Measurements from ENCODE around the gene TTN. TPM values are rescaled to one million over a fixed set of nuclear protein-coding genes. Genes with fewer than 3 reads are reported as not detected.

The TTN gene
- total and polyA plus RNA-seq, 2 of the 4 experiments (the other 2 are of a cell fraction), result 0.02 to 0.18 TPM

DNA sequence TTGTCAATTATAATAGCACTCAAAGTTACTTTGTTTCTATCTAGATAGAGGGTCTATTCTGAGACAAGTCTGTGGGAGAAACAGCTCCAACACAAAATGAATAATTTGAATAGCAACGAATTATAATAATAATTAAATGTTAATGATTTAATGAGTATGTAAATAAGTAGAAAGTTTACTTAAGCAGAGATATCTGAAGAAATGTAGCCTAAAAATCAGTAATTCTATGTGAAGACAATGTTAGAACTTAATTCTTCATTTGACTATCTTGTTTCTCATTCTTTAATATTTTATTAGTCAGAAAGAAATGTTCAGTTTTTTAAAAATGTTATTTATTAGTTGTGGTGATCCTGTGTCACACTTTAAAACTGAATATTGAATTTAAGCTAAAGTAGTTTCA, 165.7 kb downstream of the TTN start:
- ATAC-seq (ENCODE audit: low read depth), result no peak
- no TSS peak for BruUV-seq (replicated peaks)
- intact Hi-C loops (cut with micrococcal nuclease), result no loop called here
- Histone ChIP-seq H3K9me1 (ENCODE audit: insufficient read depth, low read length) (no peaks in the 10 kb centered on the region), H2AK9ac (replicated peaks; ENCODE audit: low read depth, low read length, poor library complexity) (no peak overlapping the region), H3K18ac (ENCODE audit: low read depth, low read length) (no peak overlapping the region), H2BK20ac (ENCODE audit: low read depth, low read length) (no peak overlapping the region), H3K4me2 (ENCODE audit: low read depth, low read length) (no peak overlapping the region), H4K5ac (ENCODE audit: low read depth, low read length) (no peak overlapping the region), H3K4ac (ENCODE audit: low read depth, low read length) (no peak overlapping the region), H3K56ac (ENCODE audit: extremely low read depth, insufficient read depth, low read length) (no peak overlapping the region), H3K14ac (replicated peaks; ENCODE audit: low read depth, low read length) (no peak overlapping the region), H3K27me3 (ENCODE audit: control insufficient read depth, insufficient read depth, low read length) (no peaks in the 10 kb centered on the region), H3K4me1 (ENCODE audit: control insufficient read depth, insufficient read depth, low read length) (no peaks in the 10 kb centered on the region), H2BK15ac (ENCODE audit: low read depth, low read length) (no peak overlapping the region), H3K23ac (ENCODE audit: low read depth, low read length) (no peak overlapping the region), H2BK120ac (ENCODE audit: low read depth, low read length) (no peak overlapping the region), H2AFZ (replicated peaks; ENCODE audit: low read length, poor library complexity) (no peak overlapping the region), H2AK5ac (ENCODE audit: low read depth, low read length) (no peak overlapping the region), H3K9me3 (ENCODE audit: control insufficient read depth, insufficient read depth, low read length) (no peaks in the 10 kb centered on the region), H3K36me3 (ENCODE audit: control insufficient read depth, insufficient read depth, low read length) (no peaks in the 10 kb centered on the region), H4K20me1 (ENCODE audit: insufficient read depth, low read length) (no peaks in the 10 kb centered on the region), H3K4me3 (ENCODE audit: insufficient read depth, low read depth, low read length) (no peak overlapping the region), H3K27ac (ENCODE audit: insufficient read depth, low read length) (no peak overlapping the region), H3K79me1 (ENCODE audit: low read depth in 1 of 2, low read length in 2 of 2) (no peaks in the 10 kb centered on the region), H4K8ac (ENCODE audit: low read depth in 2 of 2, low read length in 2 of 2) (no peak overlapping the region), H2BK5ac (ENCODE audit: low read depth, low read length, poor library complexity, severe bottlenecking) (no peak overlapping the region), H3K9ac (ENCODE audit: low read depth, low read length) (no peak overlapping the region), H4K91ac (ENCODE audit: insufficient read depth, low read depth, low read length) (no peak overlapping the region)
- DNase-seq, result no peak
- no peak for TF ChIP-seq POLR2A (IDR thresholded peaks at IDR 0.05; ENCODE audit: low read depth, low read length)
- no peak for TF ChIP-seq CEBPB (IDR thresholded peaks at IDR 0.05; ENCODE audit: low read depth, low read length)
- TF ChIP-seq MAZ (IDR thresholded peaks at IDR 0.05; ENCODE audit: borderline replicate concordance, low read depth, low read length), result no peak
- TF ChIP-seq, protein P1, sequence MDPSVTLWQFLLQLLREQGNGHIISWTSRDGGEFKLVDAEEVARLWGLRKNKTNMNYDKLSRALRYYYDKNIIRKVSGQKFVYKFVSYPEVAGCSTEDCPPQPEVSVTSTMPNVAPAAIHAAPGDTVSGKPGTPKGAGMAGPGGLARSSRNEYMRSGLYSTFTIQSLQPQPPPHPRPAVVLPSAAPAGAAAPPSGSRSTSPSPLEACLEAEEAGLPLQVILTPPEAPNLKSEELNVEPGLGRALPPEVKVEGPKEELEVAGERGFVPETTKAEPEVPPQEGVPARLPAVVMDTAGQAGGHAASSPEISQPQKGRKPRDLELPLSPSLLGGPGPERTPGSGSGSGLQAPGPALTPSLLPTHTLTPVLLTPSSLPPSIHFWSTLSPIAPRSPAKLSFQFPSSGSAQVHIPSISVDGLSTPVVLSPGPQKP (IDR thresholded peaks at IDR 0.05; ENCODE audit: borderline replicate concordance, low read depth, low read length), result no peak
- TF ChIP-seq CHD1 (IDR thresholded peaks at IDR 0.05; ENCODE audit: low read depth, low read length), result no peak
- no peak for TF ChIP-seq MXI1 (IDR thresholded peaks at IDR 0.05; ENCODE audit: borderline replicate concordance, low read depth, low read length)
- no peak for TF ChIP-seq RCOR1 (IDR thresholded peaks at IDR 0.05; ENCODE audit: insufficient replicate concordance, low read length)
- TF ChIP-seq MAFK (IDR thresholded peaks at IDR 0.05; ENCODE audit: low read depth, low read length), result no peak
- no CpG with 5 or more reads among the region's 1 CpG for WGBS, 2 experiments (ENCODE audit: extremely low coverage in 2 of 2, insufficient read length in 1 of 2)
- ChIA-PET POLR2A (ENCODE audit: unreplicated experiment) (no interaction called here), CTCF (no interaction called here)
- in situ Hi-C loops (cut with MboI; ENCODE audit: low sequenced_read_pairs), result no loop called here
- dilution Hi-C loops (cut with HindIII; ENCODE audit: low sequenced_read_pairs, unreplicated experiment), result no loop called here

All from IMR-90 (cell line).